HG02642 (cell line): ENCODE measurements around the gene CORO2A.

Experiments
- ATAC-seq: cut with Tn5 transposase; IDR thresholded peaks from one replicate; pipeline ENCODE4 v1.9.1; 2021; ENCODE audit warnings: mild to moderate bottlenecking; ENCODE audit not compliant: unreplicated experiment, poor library complexity

CORO2A gene

GRCh38 chr9:98193336-98193944, 1.0 kb upstream of the CORO2A start:
- no peak for ATAC-seq

- ATAC-seq: peak; percentile 9
These were observed 550 bp downstream of the CORO2A start for GRCh38 chr9:98191671-98192502.

- no peak for ATAC-seq
These were observed 1.2 kb downstream of the CORO2A start for GRCh38 chr9:98191181-98191608.

GRCh38 chr9:98190757-98191105, 1.7 kb downstream of the CORO2A start:
- no peak for ATAC-seq

GRCh38 chr9:98189412-98189811, 3.0 kb downstream of the CORO2A start:
- no peak for ATAC-seq

- ATAC-seq: no peak
These were observed 4.5 kb downstream of the CORO2A start for GRCh38 chr9:98187926-98188325.

- no peak for ATAC-seq
These were observed 6.2 kb downstream of the CORO2A start for GRCh38 chr9:98186236-98186635.

- ATAC-seq: no peak
These were observed 6.7 kb downstream of the CORO2A start for GRCh38 chr9:98185611-98186171.

- no peak for ATAC-seq
These were observed 7.3 kb downstream of the CORO2A start for GRCh38 chr9:98185021-98185567.

GRCh38 chr9:98184326-98184725, 8.1 kb downstream of the CORO2A start:
- no peak for ATAC-seq

GRCh38 chr9:98182889-98183599, 9.4 kb downstream of the CORO2A start:
- no peak for ATAC-seq

- no peak for ATAC-seq
These were observed 10.2 kb downstream of the CORO2A start for GRCh38 chr9:98182069-98182820.

GRCh38 chr9:98181746-98182068, 10.7 kb downstream of the CORO2A start:
- ATAC-seq: no peak

- no peak for ATAC-seq
These were observed 11.4 kb downstream of the CORO2A start for GRCh38 chr9:98180996-98181395.

- ATAC-seq: no peak
These were observed 13.3 kb downstream of the CORO2A start for GRCh38 chr9:98178874-98179850.

GRCh38 chr9:98176391-98177259, 15.8 kb downstream of the CORO2A start:
- no peak for ATAC-seq

GRCh38 chr9:98175762-98176161, 16.7 kb downstream of the CORO2A start:
- ATAC-seq: no peak

GRCh38 chr9:98175028-98175569, 17.3 kb downstream of the CORO2A start:
- ATAC-seq: no peak
